ENCODE data around the gene PRR16. TPM values are rescaled to one million over a fixed set of nuclear protein-coding genes. Genes with fewer than 3 reads are reported as not detected.
"Not testable (repeated sequence)": the region's sequence is repeated elsewhere in the genome, so short reads cannot be mapped to it uniquely, and the experiment has no call there.

The PRR16 gene
- total RNA-seq, 1 experiment from 2014 or later: not detected

DNA sequence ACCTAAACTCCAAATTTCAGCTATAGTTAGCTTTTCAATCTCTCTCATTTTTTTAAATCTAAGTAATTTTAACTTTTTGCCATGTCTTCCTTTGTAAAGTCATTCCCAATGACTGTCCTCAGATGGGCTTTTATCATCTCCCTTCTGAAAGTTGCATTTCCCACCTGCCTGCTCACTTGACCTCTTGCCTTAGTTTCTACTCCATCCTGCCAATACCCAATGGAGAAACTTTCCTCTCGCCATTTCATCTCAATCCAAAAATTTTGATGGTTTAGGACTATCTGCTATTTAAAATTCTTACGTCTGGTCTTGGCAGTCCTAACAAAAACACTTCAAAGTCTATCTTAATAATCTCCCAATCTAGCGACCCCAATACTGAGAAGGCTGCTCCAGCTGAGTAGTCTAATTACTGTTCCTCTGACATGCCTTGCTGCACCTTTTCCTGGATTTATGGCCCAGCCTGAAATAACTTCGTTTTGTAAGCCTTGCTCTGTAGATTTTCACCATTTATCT is 231.3 kb downstream of the PRR16 start:
- Histone ChIP-seq H3K9me3 (ENCODE audit: control insufficient read depth, insufficient read depth, low read depth, low read length) (no peaks in the 10 kb centered on the region), H3K27ac (ENCODE audit: low read length) (no peak overlapping the region), H3K4me1 (ENCODE audit: control insufficient read depth, insufficient read depth, low read length) (no peaks in the 10 kb centered on the region), H3K27me3 (ENCODE audit: control insufficient read depth, insufficient read depth, low read length) (no peaks in the 10 kb centered on the region), H3K4me3 (ENCODE audit: low read depth in 2 of 2, low read length in 2 of 2) (no peak overlapping the region), H3K36me3 (ENCODE audit: control insufficient read depth, insufficient read depth, low read length) (no peaks in the 10 kb centered on the region)
- TF ChIP-seq, protein P1, sequence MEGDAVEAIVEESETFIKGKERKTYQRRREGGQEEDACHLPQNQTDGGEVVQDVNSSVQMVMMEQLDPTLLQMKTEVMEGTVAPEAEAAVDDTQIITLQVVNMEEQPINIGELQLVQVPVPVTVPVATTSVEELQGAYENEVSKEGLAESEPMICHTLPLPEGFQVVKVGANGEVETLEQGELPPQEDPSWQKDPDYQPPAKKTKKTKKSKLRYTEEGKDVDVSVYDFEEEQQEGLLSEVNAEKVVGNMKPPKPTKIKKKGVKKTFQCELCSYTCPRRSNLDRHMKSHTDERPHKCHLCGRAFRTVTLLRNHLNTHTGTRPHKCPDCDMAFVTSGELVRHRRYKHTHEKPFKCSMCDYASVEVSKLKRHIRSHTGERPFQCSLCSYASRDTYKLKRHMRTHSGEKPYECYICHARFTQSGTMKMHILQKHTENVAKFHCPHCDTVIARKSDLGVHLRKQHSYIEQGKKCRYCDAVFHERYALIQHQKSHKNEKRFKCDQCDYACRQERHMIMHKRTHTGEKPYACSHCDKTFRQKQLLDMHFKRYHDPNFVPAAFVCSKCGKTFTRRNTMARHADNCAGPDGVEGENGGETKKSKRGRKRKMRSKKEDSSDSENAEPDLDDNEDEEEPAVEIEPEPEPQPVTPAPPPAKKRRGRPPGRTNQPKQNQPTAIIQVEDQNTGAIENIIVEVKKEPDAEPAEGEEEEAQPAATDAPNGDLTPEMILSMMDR (IDR thresholded peaks at IDR 0.05): no peak
- TF ChIP-seq SIN3A (IDR thresholded peaks at IDR 0.05; ENCODE audit: borderline replicate concordance, insufficient read depth, low read depth, low read length) (no peak), TCF7L2 (IDR thresholded peaks at IDR 0.05; ENCODE audit: low read depth, low read length) (no peak), POLR2AphosphoS5 (IDR thresholded peaks at IDR 0.05; ENCODE audit: low read depth, low read length) (no peak)
- TF ChIP-seq, protein P2, sequence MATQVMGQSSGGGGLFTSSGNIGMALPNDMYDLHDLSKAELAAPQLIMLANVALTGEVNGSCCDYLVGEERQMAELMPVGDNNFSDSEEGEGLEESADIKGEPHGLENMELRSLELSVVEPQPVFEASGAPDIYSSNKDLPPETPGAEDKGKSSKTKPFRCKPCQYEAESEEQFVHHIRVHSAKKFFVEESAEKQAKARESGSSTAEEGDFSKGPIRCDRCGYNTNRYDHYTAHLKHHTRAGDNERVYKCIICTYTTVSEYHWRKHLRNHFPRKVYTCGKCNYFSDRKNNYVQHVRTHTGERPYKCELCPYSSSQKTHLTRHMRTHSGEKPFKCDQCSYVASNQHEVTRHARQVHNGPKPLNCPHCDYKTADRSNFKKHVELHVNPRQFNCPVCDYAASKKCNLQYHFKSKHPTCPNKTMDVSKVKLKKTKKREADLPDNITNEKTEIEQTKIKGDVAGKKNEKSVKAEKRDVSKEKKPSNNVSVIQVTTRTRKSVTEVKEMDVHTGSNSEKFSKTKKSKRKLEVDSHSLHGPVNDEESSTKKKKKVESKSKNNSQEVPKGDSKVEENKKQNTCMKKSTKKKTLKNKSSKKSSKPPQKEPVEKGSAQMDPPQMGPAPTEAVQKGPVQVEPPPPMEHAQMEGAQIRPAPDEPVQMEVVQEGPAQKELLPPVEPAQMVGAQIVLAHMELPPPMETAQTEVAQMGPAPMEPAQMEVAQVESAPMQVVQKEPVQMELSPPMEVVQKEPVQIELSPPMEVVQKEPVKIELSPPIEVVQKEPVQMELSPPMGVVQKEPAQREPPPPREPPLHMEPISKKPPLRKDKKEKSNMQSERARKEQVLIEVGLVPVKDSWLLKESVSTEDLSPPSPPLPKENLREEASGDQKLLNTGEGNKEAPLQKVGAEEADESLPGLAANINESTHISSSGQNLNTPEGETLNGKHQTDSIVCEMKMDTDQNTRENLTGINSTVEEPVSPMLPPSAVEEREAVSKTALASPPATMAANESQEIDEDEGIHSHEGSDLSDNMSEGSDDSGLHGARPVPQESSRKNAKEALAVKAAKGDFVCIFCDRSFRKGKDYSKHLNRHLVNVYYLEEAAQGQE (IDR thresholded peaks at IDR 0.05; ENCODE audit: insufficient read depth in 1 of 2, low read depth in 2 of 2, low read length in 1 of 2): no peak
- CTCF ChIA-PET: no interaction called here
- POLR2A ChIA-PET: no interaction called here
- intact Hi-C loops (cut with micrococcal nuclease; ENCODE audit: unreplicated experiment): no loop called here
- DNase-seq (ENCODE audit: low read depth, low spot score): no peak
- no peak for ATAC-seq
- no TSS peak for BruUV-seq (replicated peaks)
- in situ Hi-C loops (cut with HindIII; ENCODE audit: low pct_unique_long_range_greater_than_20kb, low sequenced_read_pairs): no loop called here

DNA sequence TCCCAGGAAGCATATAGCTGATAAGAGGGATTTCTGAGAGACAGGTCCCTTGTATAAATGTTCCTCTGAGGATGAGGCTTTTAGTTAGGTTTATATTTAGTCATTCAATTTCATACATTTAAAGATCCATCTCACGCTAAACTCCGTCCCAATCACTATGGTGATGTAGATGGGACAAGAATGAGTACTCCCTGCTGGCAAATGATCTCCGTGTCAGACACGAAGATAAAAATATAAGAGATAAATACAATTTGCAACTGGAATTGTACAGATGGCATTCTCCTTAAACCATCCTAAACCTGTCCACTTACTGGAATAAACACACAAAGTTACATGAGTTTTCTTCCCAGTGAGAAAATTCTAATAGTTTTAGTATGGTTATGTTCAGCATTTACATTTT is 233.0 kb downstream of the PRR16 start:
- ATAC-seq (no peak), DNase-seq (ENCODE audit: low read depth, low spot score) (no peak)
- no peaks in the 10 kb centered on the region for H3K36me3 ChIP-seq (ENCODE audit: control insufficient read depth, insufficient read depth, low read length)
- no peak overlapping the region for H3K4me3 ChIP-seq (ENCODE audit: low read depth in 2 of 2, low read length in 2 of 2)
- no peaks in the 10 kb centered on the region for H3K27me3 ChIP-seq (ENCODE audit: control insufficient read depth, insufficient read depth, low read length)
- H3K4me1 ChIP-seq (ENCODE audit: control insufficient read depth, insufficient read depth, low read length): no peaks in the 10 kb centered on the region
- ChIA-PET POLR2A (no interaction called here), CTCF (no interaction called here)
- H3K9me3 ChIP-seq (ENCODE audit: control insufficient read depth, insufficient read depth, low read depth, low read length): no peaks in the 10 kb centered on the region
- in situ Hi-C loops (cut with HindIII; ENCODE audit: low pct_unique_long_range_greater_than_20kb, low sequenced_read_pairs) (no loop called here), intact Hi-C loops (cut with micrococcal nuclease; ENCODE audit: unreplicated experiment) (no loop called here)
- BruUV-seq (replicated peaks): no TSS peak
- H3K27ac ChIP-seq (ENCODE audit: low read length): no peak overlapping the region
- TF ChIP-seq, protein P2 (IDR thresholded peaks at IDR 0.05; ENCODE audit: insufficient read depth in 1 of 2, low read depth in 2 of 2, low read length in 1 of 2): no peak
- TF ChIP-seq POLR2AphosphoS5 (IDR thresholded peaks at IDR 0.05; ENCODE audit: low read depth, low read length): no peak
- no peak for TF ChIP-seq SIN3A (IDR thresholded peaks at IDR 0.05; ENCODE audit: borderline replicate concordance, insufficient read depth, low read depth, low read length)
- TF ChIP-seq, protein P1 (IDR thresholded peaks at IDR 0.05): no peak
- no peak for TF ChIP-seq TCF7L2 (IDR thresholded peaks at IDR 0.05; ENCODE audit: low read depth, low read length)

DNA sequence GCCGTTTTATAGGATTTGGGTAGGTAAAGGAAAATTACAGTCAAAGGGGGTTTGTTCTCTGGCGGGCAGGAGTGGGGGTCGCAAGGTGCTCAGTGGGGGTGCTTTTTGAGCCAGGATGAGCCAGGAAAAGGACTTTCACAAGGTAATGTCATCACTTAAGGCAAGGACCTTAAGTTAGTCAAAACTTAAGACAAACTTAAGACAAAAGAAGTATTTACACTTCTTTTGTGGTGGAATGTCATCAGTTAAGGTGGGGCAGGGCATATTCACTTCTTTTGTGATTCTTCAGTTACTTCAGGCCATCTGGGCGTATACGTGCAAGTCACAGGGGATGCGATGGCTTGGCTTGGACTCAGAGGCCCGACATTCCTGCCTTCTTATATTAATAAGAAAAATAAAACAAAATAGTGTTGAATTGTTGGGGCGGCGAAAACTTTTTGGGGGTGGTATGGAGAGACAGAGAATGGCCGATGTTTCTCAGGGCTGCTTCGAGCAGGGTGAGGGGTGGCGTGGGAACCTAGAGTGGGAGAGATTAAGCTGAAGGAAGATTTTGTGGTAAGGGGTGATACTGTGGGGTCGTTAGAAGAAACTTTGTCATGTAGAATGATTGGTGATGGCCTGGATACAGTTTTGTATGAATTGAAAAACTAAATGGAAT is 233.7 kb downstream of the PRR16 start:
- POLR2A ChIA-PET; H3K27me3 ChIP-seq (ENCODE audit: control insufficient read depth, insufficient read depth, low read length): not testable (repeated sequence)

More for the DNA sequence above, 233.7 kb downstream of the PRR16 start:
- CTCF ChIA-PET; H3K4me1 ChIP-seq (ENCODE audit: control insufficient read depth, insufficient read depth, low read length); in situ Hi-C loops (cut with HindIII; ENCODE audit: low pct_unique_long_range_greater_than_20kb, low sequenced_read_pairs); H3K9me3 ChIP-seq (ENCODE audit: control insufficient read depth, insufficient read depth, low read depth, low read length); H3K36me3 ChIP-seq (ENCODE audit: control insufficient read depth, insufficient read depth, low read length); intact Hi-C loops (cut with micrococcal nuclease; ENCODE audit: unreplicated experiment); H3K27ac ChIP-seq (ENCODE audit: low read length); BruUV-seq (replicated peaks); H3K4me3 ChIP-seq (ENCODE audit: low read depth in 2 of 2, low read length in 2 of 2); DNase-seq (ENCODE audit: low read depth, low spot score); ATAC-seq: not testable (repeated sequence)

Measured in Panc1 (cell line).